NCI-H146 (cell line): ENCODE results near the gene PLPP3.
A peak's percentile ranks its signal among the peaks of the same experiment; 100 is the strongest.
"Not testable (repeated sequence)": the region's sequence is repeated elsewhere in the genome, so short reads cannot be mapped to it uniquely, and the experiment has no call there.

Experiments
- DNase-seq: peaks from one replicate; lab custom pipeline; 2025; lab: John Stamatoyannopoulos, UW

The PLPP3 gene

GRCh38 chr1:56578963-56579875, at the start of gene PLPP3:
TSS of gene PLPP3 (minus strand) at chr1:56579563. CDS start at chr1:56579016, 547 bp downstream.
- no peak for DNase-seq

- no peak for DNase-seq
Observed at GRCh38 chr1:56627636-56628039, 48.3 kb upstream of the PLPP3 start.

- DNase-seq = no peak
Observed at GRCh38 chr1:56627019-56627635, 47.8 kb upstream of the PLPP3 start.

- DNase-seq = no peak
Observed at GRCh38 chr1:56626546-56626945, 47.2 kb upstream of the PLPP3 start.

GRCh38 chr1:56625819-56626440, 46.6 kb upstream of the PLPP3 start:
- no peak for DNase-seq

- no peak for DNase-seq
Observed at GRCh38 chr1:56617141-56617540, 37.8 kb upstream of the PLPP3 start.

- not testable (repeated sequence) for DNase-seq
Observed at GRCh38 chr1:56610770-56611169, 31.4 kb upstream of the PLPP3 start.

- DNase-seq = not testable (repeated sequence)
Observed at GRCh38 chr1:56610097-56610496, 30.7 kb upstream of the PLPP3 start.

- not testable (repeated sequence) for DNase-seq
Observed at GRCh38 chr1:56595397-56596191, 16.2 kb upstream of the PLPP3 start.

GRCh38 chr1:56591909-56592308, 12.5 kb upstream of the PLPP3 start:
- no peak for DNase-seq

GRCh38 chr1:56590520-56591011, 11.2 kb upstream of the PLPP3 start:
- no peak for DNase-seq

- no peak for DNase-seq
Observed at GRCh38 chr1:56589369-56589768, 10.0 kb upstream of the PLPP3 start.

- DNase-seq = no peak
Observed at GRCh38 chr1:56586502-56586901, 7.1 kb upstream of the PLPP3 start.

- DNase-seq = no peak
Observed at GRCh38 chr1:56585985-56586384, 6.6 kb upstream of the PLPP3 start.

- DNase-seq = no peak
Observed at GRCh38 chr1:56584910-56585528, 5.7 kb upstream of the PLPP3 start.

GRCh38 chr1:56583957-56584468, 4.7 kb upstream of the PLPP3 start:
- DNase-seq = no peak

GRCh38 chr1:56580771-56581170, 1.4 kb upstream of the PLPP3 start:
- no peak for DNase-seq

- peak; percentile 13 for DNase-seq
Observed at GRCh38 chr1:56578138-56578962, 1.0 kb downstream of the PLPP3 start.

- no peak for DNase-seq
Observed at GRCh38 chr1:56577406-56578137, 1.8 kb downstream of the PLPP3 start.
